ENCODE results near the gene CEP41. TPM values are rescaled to one million over a fixed set of nuclear protein-coding genes. Genes with fewer than 3 reads are reported as not detected.

The CEP41 gene
- total RNA-seq, 2 experiments from 2014 or later = 3.3 to 4.8 TPM

DNA sequence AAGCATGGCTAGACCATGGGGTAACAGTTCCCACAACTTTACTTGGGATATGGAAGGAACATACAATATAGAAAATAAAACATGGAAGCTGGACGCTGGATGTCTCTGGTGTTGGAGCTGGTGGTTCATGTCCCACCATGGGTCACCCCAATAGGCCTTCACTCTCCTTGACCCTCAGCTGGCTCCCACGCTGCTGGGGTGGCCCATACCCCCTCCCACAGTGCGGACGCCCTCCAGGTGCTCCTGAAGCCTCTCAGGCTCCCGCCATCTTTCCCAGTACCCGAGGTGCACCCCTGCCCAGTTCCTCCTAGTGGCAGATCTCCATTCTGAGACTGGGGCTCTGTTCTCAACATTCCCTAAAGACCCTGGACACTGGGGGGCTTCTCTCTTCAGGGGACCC, 66.3 kb downstream of the CEP41 start:
- POLR2A ChIA-PET = no interaction called here
- no peak overlapping the region for H3K4me3 Mint-ChIP-seq
- no peaks in the 10 kb centered on the region for H3K36me3 Mint-ChIP-seq (ENCODE audit: low read depth)

DNA sequence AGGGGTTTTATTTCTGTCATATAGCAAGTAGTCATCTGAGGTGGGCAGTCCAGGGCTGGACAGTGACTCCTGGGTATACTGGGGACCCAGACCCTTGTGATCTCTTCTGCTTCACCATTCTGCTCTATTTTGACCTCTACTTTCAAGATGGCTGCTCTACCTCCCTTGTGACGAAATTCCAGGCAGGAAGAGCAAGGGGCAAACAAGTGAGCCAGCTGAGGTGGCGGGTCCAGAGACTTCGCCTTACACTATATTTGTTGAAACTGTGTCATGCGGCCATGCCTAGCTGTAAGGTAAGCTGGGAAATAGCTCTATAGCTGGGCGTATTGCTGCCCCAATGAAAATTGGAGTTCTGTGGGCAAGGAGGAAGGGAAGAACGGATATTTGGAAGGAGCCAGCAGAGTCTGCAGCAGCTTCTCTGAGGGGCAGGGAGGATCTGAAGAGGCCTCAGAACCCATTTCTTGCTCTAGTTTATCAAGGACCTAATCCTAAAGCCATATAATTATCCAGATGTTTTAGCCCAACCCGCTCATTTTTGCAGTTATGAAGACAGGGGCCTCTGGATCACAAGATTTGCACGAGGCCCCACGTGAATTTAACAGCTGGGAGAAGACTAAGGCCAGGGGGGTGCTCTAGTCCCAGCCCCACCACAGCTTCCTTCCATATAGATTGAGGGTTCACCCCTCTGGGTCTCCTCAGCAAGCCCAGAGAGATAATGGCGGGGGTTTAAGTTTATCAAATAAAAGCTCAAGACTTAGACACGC, 68.2 kb downstream of the CEP41 start:
- Histone ChIP-seq H3K9me3 (ENCODE audit: control insufficient read depth in 1 of 2, insufficient read depth in 1 of 2, low read length in 2 of 2) (peaks cover 6 to 10% of the 10 kb centered on the region in 2 experiments), H3K4me1 (ENCODE audit: insufficient read depth, low read length) (peaks cover 7% of the 10 kb centered on the region), H3K4me3 (ENCODE audit: low read length) (no peak overlapping the region), H3K27me3 (ENCODE audit: control insufficient read depth in 1 of 2, insufficient read depth in 2 of 2, low read length in 2 of 2) (no peaks in the 10 kb centered on the region), H3K27ac (ENCODE audit: low read depth in 1 of 2, low read length in 2 of 2) (no peak overlapping the region), H3K36me3 (ENCODE audit: insufficient read depth, low read length) (no peaks in the 10 kb centered on the region)
- Mint-ChIP-seq H3K36me3 (ENCODE audit: low read depth) (no peaks in the 10 kb centered on the region), H3K9me3 (peaks cover 6% of the 10 kb centered on the region), H3K27me3 (no peaks in the 10 kb centered on the region), H3K4me1 (ENCODE audit: low read depth) (peaks cover 22% of the 10 kb centered on the region), H3K27ac (no peak overlapping the region), H3K4me3 (no peak overlapping the region)
- TF ChIP-seq, protein P1, sequence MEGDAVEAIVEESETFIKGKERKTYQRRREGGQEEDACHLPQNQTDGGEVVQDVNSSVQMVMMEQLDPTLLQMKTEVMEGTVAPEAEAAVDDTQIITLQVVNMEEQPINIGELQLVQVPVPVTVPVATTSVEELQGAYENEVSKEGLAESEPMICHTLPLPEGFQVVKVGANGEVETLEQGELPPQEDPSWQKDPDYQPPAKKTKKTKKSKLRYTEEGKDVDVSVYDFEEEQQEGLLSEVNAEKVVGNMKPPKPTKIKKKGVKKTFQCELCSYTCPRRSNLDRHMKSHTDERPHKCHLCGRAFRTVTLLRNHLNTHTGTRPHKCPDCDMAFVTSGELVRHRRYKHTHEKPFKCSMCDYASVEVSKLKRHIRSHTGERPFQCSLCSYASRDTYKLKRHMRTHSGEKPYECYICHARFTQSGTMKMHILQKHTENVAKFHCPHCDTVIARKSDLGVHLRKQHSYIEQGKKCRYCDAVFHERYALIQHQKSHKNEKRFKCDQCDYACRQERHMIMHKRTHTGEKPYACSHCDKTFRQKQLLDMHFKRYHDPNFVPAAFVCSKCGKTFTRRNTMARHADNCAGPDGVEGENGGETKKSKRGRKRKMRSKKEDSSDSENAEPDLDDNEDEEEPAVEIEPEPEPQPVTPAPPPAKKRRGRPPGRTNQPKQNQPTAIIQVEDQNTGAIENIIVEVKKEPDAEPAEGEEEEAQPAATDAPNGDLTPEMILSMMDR (IDR thresholded peaks at IDR 0.05) = no peak
- ChIA-PET POLR2A (no interaction called here), CTCF (no interaction called here)
- DNase-seq (no peak), ATAC-seq (ENCODE audit: poor library complexity) (no peak)
- intact Hi-C loops (cut with DNase I, micrococcal nuclease) = no loop called here

More for the DNA sequence above, 66.3 kb downstream of the CEP41 start:
- DNase-seq (no peak), ATAC-seq (ENCODE audit: poor library complexity) (no peak)
- Histone ChIP-seq H3K4me1 (ENCODE audit: insufficient read depth, low read length) (no peaks in the 10 kb centered on the region), H3K4me3 (ENCODE audit: low read length) (no peak overlapping the region), H3K27ac (ENCODE audit: low read depth in 1 of 2, low read length in 2 of 2) (no peak overlapping the region), H3K27me3 (ENCODE audit: control insufficient read depth in 1 of 2, insufficient read depth in 2 of 2, low read length in 2 of 2) (no peaks in the 10 kb centered on the region), H3K36me3 (ENCODE audit: insufficient read depth, low read length) (no peaks in the 10 kb centered on the region), H3K9me3 (ENCODE audit: control insufficient read depth in 1 of 2, insufficient read depth in 1 of 2, low read length in 2 of 2) (peaks cover 6 to 11% of the 10 kb centered on the region in 2 experiments)
- H3K4me1 Mint-ChIP-seq (ENCODE audit: low read depth) = peaks cover 6% of the 10 kb centered on the region
- TF ChIP-seq, protein P1 (IDR thresholded peaks at IDR 0.05) = no peak
- CTCF ChIA-PET = no interaction called here
- no peak overlapping the region for H3K27ac Mint-ChIP-seq
- no peaks in the 10 kb centered on the region for H3K27me3 Mint-ChIP-seq
- H3K9me3 Mint-ChIP-seq = peaks cover 6% of the 10 kb centered on the region
- intact Hi-C loops (cut with DNase I, micrococcal nuclease) = no loop called here

DNA sequence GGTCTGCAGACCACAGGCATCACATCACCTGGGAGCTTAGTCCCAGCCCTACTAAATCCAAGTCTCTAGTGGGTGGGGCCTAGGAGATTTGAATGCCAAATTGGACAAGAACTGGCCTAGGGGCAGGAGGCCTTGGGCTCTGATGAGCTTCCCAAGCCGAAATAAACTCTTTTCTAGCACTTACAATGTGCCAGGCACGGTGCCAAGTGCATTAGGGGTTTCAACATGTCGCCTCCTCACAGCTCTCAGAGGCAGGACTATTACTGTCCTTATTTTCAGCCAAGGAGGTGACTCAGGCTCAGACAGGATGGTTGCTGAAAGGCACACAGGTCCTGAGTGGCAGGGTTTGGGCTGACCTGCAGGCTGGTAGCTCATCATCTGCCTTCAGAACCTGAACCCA, 69.8 kb downstream of the CEP41 start:
- Histone ChIP-seq H3K27me3 (ENCODE audit: control insufficient read depth in 1 of 2, insufficient read depth in 2 of 2, low read length in 2 of 2) (no peaks in the 10 kb centered on the region), H3K9me3 (ENCODE audit: control insufficient read depth in 1 of 2, insufficient read depth in 1 of 2, low read length in 2 of 2) (peaks cover under 1 to 4% of the 10 kb centered on the region in 2 experiments), H3K4me1 (ENCODE audit: insufficient read depth, low read length) (peaks cover 20% of the 10 kb centered on the region), H3K4me3 (ENCODE audit: low read length) (no peak overlapping the region), H3K36me3 (ENCODE audit: insufficient read depth, low read length) (no peaks in the 10 kb centered on the region), H3K27ac (ENCODE audit: low read depth in 1 of 2, low read length in 2 of 2) (no peak overlapping the region)
- Mint-ChIP-seq H3K27ac (no peak overlapping the region), H3K36me3 (ENCODE audit: low read depth) (no peaks in the 10 kb centered on the region), H3K4me1 (ENCODE audit: low read depth) (peaks cover 33% of the 10 kb centered on the region), H3K4me3 (no peak overlapping the region), H3K9me3 (no peaks in the 10 kb centered on the region), H3K27me3 (no peaks in the 10 kb centered on the region)
- ChIA-PET CTCF (no interaction called here), POLR2A (interaction anchor here (0.6 kb wide), 1 partner anchor 12 kb away, joined by 3 read pairs; no protein-coding TSS in a partner anchor)
- ATAC-seq (ENCODE audit: poor library complexity) (no peak), DNase-seq (no peak)
- intact Hi-C loops (cut with DNase I, micrococcal nuclease) = no loop called here
- TF ChIP-seq, protein P1 (IDR thresholded peaks at IDR 0.05) = no peak
